Sigmoid colon (tissue), 7 donors: ENCODE results near the gene GNB2. TPM values are rescaled to one million over a fixed set of nuclear protein-coding genes. Genes with fewer than 3 reads are reported as not detected.

Source experiments
- DNase-seq: peaks from one replicate; pipeline ENCODE4 v3.0.0-alpha.2; 2019
- H3K27ac ChIP-seq, 4 donors: fragments of 200-600 bp; sonication (generic); one replicate each; pipeline ENCODE4 v1.5.1; 2016 to 2019; ENCODE audit warnings: mild to moderate bottlenecking in 1 of 4
- H3K27me3 ChIP-seq, 3 donors: fragments of 200-600 bp; sonication (generic); one replicate each; pipeline ENCODE4 v1.5.1; 2019; ENCODE audit warnings: mild to moderate bottlenecking in 1 of 3
- H3K36me3 ChIP-seq, 4 donors: fragments of 200-600 bp; sonication (generic); one replicate each; pipeline ENCODE4 v1.5.1; 2016 to 2019
- H3K4me1 ChIP-seq, 4 donors: fragments of 200-600 bp; sonication (generic); one replicate each; pipeline ENCODE4 v1.5.1; 2017 to 2019
- H3K4me3 ChIP-seq, 4 donors: fragments of 200-600 bp; sonication (generic); one replicate each; pipeline ENCODE4 v1.5.1; 2017 to 2019; ENCODE audit warnings: mild to moderate bottlenecking in 2 of 4, moderate library complexity in 1 of 4
- H3K9me3 ChIP-seq, 4 donors: fragments of 200-600 bp in 3 of 4; sonication (generic) in 3 of 4; one replicate each; pipeline versions ENCODE4 v1.5.1 to v1.6.1; 2013 to 2019
- CTCF ChIP-seq, 4 experiments: fragments of 450-650 bp in 3 of 4; fragments of 200-600 bp in 1 of 4; IDR thresholded peaks; one replicate each; pipeline ENCODE4 v1.5.1; 2016 to 2019; ENCODE audit warnings: antibody characterized with exemption in 4 of 4, mild to moderate bottlenecking in 3 of 4, moderate library complexity in 2 of 4
- EP300 ChIP-seq, 4 donors: sonication (generic); formaldehyde crosslinking; IDR thresholded peaks; one replicate each; pipeline ENCODE4 v1.6.1; 2017; ENCODE audit warnings: antibody characterized with exemption in 4 of 4
- POLR2A ChIP-seq, 2 donors: fragments of 450-650 bp; IDR thresholded peaks; one replicate each; pipeline ENCODE4 v1.6.1; 2016; ENCODE audit warnings: antibody characterized with exemption in 2 of 2, mild to moderate bottlenecking in 2 of 2, moderate library complexity in 2 of 2
- POLR2AphosphoS5 ChIP-seq, 4 donors: sonication (generic); formaldehyde crosslinking; IDR thresholded peaks; one replicate each; pipeline ENCODE4 v1.6.1; 2017; ENCODE audit warnings: antibody characterized with exemption in 4 of 4
- WGBS, 2 donors: extraction: QIAGEN DNeasy Blood & Tissue Kit; methylation state at CpG; one replicate each; pipeline ENCODE4 v1.1.7; 2013; 5-methylcytosine and 5-hydroxymethylcytosine counted together
- intact Hi-C: fragments of 100-400 bp; cut with DNase I; formaldehyde crosslinking; loops from one replicate; pipeline ENCODE4 v1.15.1; 2023
- polyA plus RNA-seq, 3 donors: library from polyadenylated mRNA; stranded (reverse); fragments of 200-250 nt; gene quantifications; one replicate each; pipeline ENCODE4 v1.2.3, GENCODE V29; 2013
- total RNA-seq, 4 donors: library from RNA; depleted of rRNA; stranded (reverse); fragments of >200 nt; gene quantifications; one replicate each; pipeline ENCODE4 v1.1.0, GENCODE V29; 2016
- donor health status: healthy with polysubstance abuse.
- donor health status: Bipolar disorder and iron deficiency.
- donor health status: healthy.

Gene GNB2
- total and polyA plus RNA-seq, 7 donors, result 133 to 286 (median 199) TPM

DNA sequence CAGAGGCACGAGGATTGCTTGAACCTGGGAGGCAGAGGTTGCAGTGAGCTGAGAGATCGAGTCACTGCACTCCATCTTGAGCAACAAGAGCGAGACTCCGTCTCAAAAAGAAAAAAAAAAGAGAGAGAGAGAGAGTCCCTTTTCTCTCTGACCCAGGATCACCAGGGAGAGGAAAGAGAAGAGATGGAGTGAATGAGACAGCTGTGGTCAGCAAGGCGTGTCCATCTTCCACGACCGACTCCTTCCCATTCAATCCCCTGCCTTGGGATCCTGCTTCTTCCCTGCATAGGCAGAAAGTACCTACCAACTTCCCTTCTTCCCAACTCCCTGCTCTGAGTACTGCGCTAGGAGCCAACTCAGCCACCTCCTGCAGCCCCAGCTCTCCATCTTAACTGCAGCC is 54.7 kb downstream of the GNB2 start:
- Histone ChIP-seq H3K36me3 (no peaks in the 10 kb centered on the region), H3K27ac (no peak overlapping the region), H3K4me1 (peaks cover 0 to 13% (median 3%) of the 10 kb centered on the region in 4 donors), H3K27me3 (peaks cover 0 to 10% (median 4%) of the 10 kb centered on the region in 3 donors), H3K9me3 (no peaks in the 10 kb centered on the region), H3K4me3 (no peak overlapping the region)
- WGBS, 2 donors, result 76 to 81% methylated on average over 8 of the region's 8 CpGs
- intact Hi-C loops, result no loop called here
- no peak for DNase-seq
- TF ChIP-seq POLR2AphosphoS5 (IDR thresholded peaks at IDR 0.05) (no peak), POLR2A (IDR thresholded peaks at IDR 0.05) (no peak), EP300 (IDR thresholded peaks at IDR 0.05) (no peak), CTCF (IDR thresholded peaks at IDR 0.05) (no peak)

Other genes starting within 250 kb of the GNB2 start
- 1 to 10 TPM; 3.8 to 9.4 (median 6.2) TPM for gene ZCWPW1, start 245.0 kb upstream of the GNB2 start, total RNA-seq
- 1 to 10 TPM; 1.2 to 6.2 (median 5.4) TPM for gene ZCWPW1, start 245.0 kb upstream of the GNB2 start, polyA plus RNA-seq
- gene MEPCE, start 243.9 kb upstream of the GNB2 start, total RNA-seq, result 10 to 100 TPM; 20.0 to 29.7 (median 25.5) TPM
- 10 to 100 TPM; 18.0 to 32.1 (median 19.7) TPM for gene MEPCE, start 243.9 kb upstream of the GNB2 start, polyA plus RNA-seq
- 10 to 100 TPM; 17.4 to 42.6 (median 35.2) TPM for gene PPP1R35, start 237.2 kb upstream of the GNB2 start, total RNA-seq
- gene PPP1R35, start 237.2 kb upstream of the GNB2 start, polyA plus RNA-seq, result 10 to 100 TPM; 28.2 to 45.5 (median 31.4) TPM
- under 1 TPM in 1 of 4 donors, not detected in 3; 0.95 TPM for gene SPACDR, start 209.5 kb upstream of the GNB2 start, total RNA-seq
- gene SPACDR, start 209.5 kb upstream of the GNB2 start, polyA plus RNA-seq, result under 1 TPM in 1 of 3 donors, not detected in 2; 0.63 TPM
- gene TSC22D4, start 194.5 kb upstream of the GNB2 start, total RNA-seq, result 10 to 100 TPM; 24.4 to 31.6 (median 28.5) TPM
- 10 to 100 TPM; 46.8 to 53.5 (median 51.1) TPM for gene TSC22D4, start 194.5 kb upstream of the GNB2 start, polyA plus RNA-seq
- 1 to 10 TPM; 1.1 to 1.5 (median 1.4) TPM for gene NYAP1, start 189.8 kb upstream of the GNB2 start, total RNA-seq
- 1 to 10 TPM in 1 of 3 donors, under 1 TPM in 1, not detected in 1; 0.23 to 1.6 TPM for gene NYAP1, start 189.8 kb upstream of the GNB2 start, polyA plus RNA-seq
- 10 to 100 TPM; 17.5 to 32.7 (median 20.2) TPM for gene AGFG2, start 134.5 kb upstream of the GNB2 start, total RNA-seq
- 10 to 100 TPM; 28.8 to 33.0 (median 30.7) TPM for gene AGFG2, start 134.5 kb upstream of the GNB2 start, polyA plus RNA-seq
- 1 to 10 TPM in 2 of 4 donors, under 1 TPM in 1, not detected in 1; 0.71 to 2.5 (median 1.9) TPM for gene SAP25, start 99.8 kb upstream of the GNB2 start, total RNA-seq
- gene SAP25, start 99.8 kb upstream of the GNB2 start, polyA plus RNA-seq, result 1 to 10 TPM in 1 of 3 donors, not detected in 2; 7.2 TPM
- gene LRCH4, start 87.6 kb upstream of the GNB2 start, total RNA-seq, result 10 to 100 TPM; 28.9 to 74.5 (median 42.9) TPM
- gene LRCH4, start 87.6 kb upstream of the GNB2 start, polyA plus RNA-seq, result 10 to 100 TPM; 28.2 to 92.3 (median 40.7) TPM
- 1 to 10 TPM in 1 of 4 donors, under 1 TPM in 2, not detected in 1; 0.27 to 2.8 (median 0.71) TPM for gene FBXO24, start 87.4 kb upstream of the GNB2 start, total RNA-seq
- 1 to 10 TPM in 1 of 3 donors, under 1 TPM in 2; 0.46 to 1.2 (median 0.95) TPM for gene FBXO24, start 87.4 kb upstream of the GNB2 start, polyA plus RNA-seq
- gene PCOLCE, start 71.4 kb upstream of the GNB2 start, total RNA-seq, result 10 to 100 TPM; 14.3 to 76.4 (median 21.4) TPM
- 10 to 100 TPM in 2 of 3 donors, 1 to 10 TPM in 1; 2.3 to 36.7 (median 10.8) TPM for gene PCOLCE, start 71.4 kb upstream of the GNB2 start, polyA plus RNA-seq
- 10 to 100 TPM in 3 of 4 donors, 1 to 10 TPM in 1; 8.0 to 16.4 (median 12.0) TPM for gene MOSPD3, start 61.2 kb upstream of the GNB2 start, total RNA-seq
- 10 to 100 TPM; 18.0 to 19.2 (median 18.7) TPM for gene MOSPD3, start 61.2 kb upstream of the GNB2 start, polyA plus RNA-seq
- under 1 TPM in 1 of 4 donors, not detected in 3; 0.71 TPM for gene TFR2, start 32.2 kb upstream of the GNB2 start, total RNA-seq
- gene TFR2, start 32.2 kb upstream of the GNB2 start, polyA plus RNA-seq, result 1 to 10 TPM in 1 of 3 donors, not detected in 2; 2.2 TPM
- under 1 TPM in 2 of 4 donors, not detected in 2; 0.68 to 0.71 TPM for gene ACTL6B, start 17.3 kb upstream of the GNB2 start, total RNA-seq
- under 1 TPM in 1 of 3 donors, not detected in 2; 0.58 TPM for gene ACTL6B, start 17.3 kb upstream of the GNB2 start, polyA plus RNA-seq
- gene GIGYF1, start 20.5 kb downstream of the GNB2 start, total RNA-seq, result 10 to 100 TPM; 24.8 to 47.1 (median 26.6) TPM
- 10 to 100 TPM in 1 of 3 donors, 1 to 10 TPM in 2; 3.5 to 27.9 (median 4.8) TPM for gene GIGYF1, start 20.5 kb downstream of the GNB2 start, polyA plus RNA-seq
- gene POP7, start 32.4 kb downstream of the GNB2 start, total RNA-seq, result 10 to 100 TPM; 20.5 to 39.5 (median 31.7) TPM
- gene POP7, start 32.4 kb downstream of the GNB2 start, polyA plus RNA-seq, result 10 to 100 TPM; 43.5 to 46.2 (median 44.4) TPM
- gene EPO, start 46.7 kb downstream of the GNB2 start, total RNA-seq, result not detected
- gene EPO, start 46.7 kb downstream of the GNB2 start, polyA plus RNA-seq, result not detected
- not detected for gene ZAN, start 59.9 kb downstream of the GNB2 start, total RNA-seq
- gene ZAN, start 59.9 kb downstream of the GNB2 start, polyA plus RNA-seq, result not detected
- gene EPHB4, start 153.8 kb downstream of the GNB2 start, total RNA-seq, result 10 to 100 TPM; 23.9 to 35.5 (median 29.3) TPM
- 10 to 100 TPM in 2 of 3 donors, 1 to 10 TPM in 1; 5.1 to 29.1 (median 10.2) TPM for gene EPHB4, start 153.8 kb downstream of the GNB2 start, polyA plus RNA-seq
- gene SLC12A9, start 179.0 kb downstream of the GNB2 start, total RNA-seq, result 10 to 100 TPM; 10.4 to 17.9 (median 14.8) TPM
- gene SLC12A9, start 179.0 kb downstream of the GNB2 start, polyA plus RNA-seq, result 10 to 100 TPM in 1 of 3 donors, 1 to 10 TPM in 2; 2.5 to 34.2 (median 4.2) TPM
- 10 to 100 TPM; 37.8 to 79.7 (median 51.1) TPM for gene TRIP6, start 193.6 kb downstream of the GNB2 start, total RNA-seq
- 10 to 100 TPM; 12.0 to 45.9 (median 18.0) TPM for gene TRIP6, start 193.6 kb downstream of the GNB2 start, polyA plus RNA-seq
- 10 to 100 TPM; 42.1 to 64.3 (median 51.4) TPM for gene SRRT, start 201.4 kb downstream of the GNB2 start, total RNA-seq
- gene SRRT, start 201.4 kb downstream of the GNB2 start, polyA plus RNA-seq, result 100 to 1,000 TPM in 1 of 3 donors, 10 to 100 TPM in 2; 31.8 to 106 (median 38.6) TPM
- gene UFSP1, start 216.0 kb downstream of the GNB2 start, total RNA-seq, result 1 to 10 TPM; 2.4 to 7.1 (median 3.1) TPM
- 1 to 10 TPM; 1.8 to 5.3 (median 1.8) TPM for gene UFSP1, start 216.0 kb downstream of the GNB2 start, polyA plus RNA-seq
- 1 to 10 TPM; 3.0 to 8.9 (median 6.5) TPM for gene ACHE, start 222.1 kb downstream of the GNB2 start, total RNA-seq
- gene ACHE, start 222.1 kb downstream of the GNB2 start, polyA plus RNA-seq, result 10 to 100 TPM in 1 of 3 donors, 1 to 10 TPM in 2; 3.6 to 20.6 (median 5.5) TPM